Endothelial cell of umbilical vein (primary cell): ENCODE data around the gene FRMD5. TPM values are rescaled to one million over a fixed set of nuclear protein-coding genes. Genes with fewer than 3 reads are reported as not detected.

Source experiments
- BruUV-seq: library from RNA; stranded (reverse); fragments of 400-500 nt; replicated peaks from 2 replicates; lab custom pipeline; 2021; lab: Mats Ljungman, UMichigan
- CTCF ChIA-PET: fragments of 300-600, 350-600 bp; sonication (Branson Sonifier 250); formaldehyde crosslinking; loops from one replicate; lab custom pipeline; 2021; ENCODE audit warnings: antibody characterized with exemption, inconsistent platforms; lab: Charles Lee
- POLR2A ChIA-PET: fragments of 300-600, 350-600 bp; sonication (Branson Sonifier 250); formaldehyde crosslinking; loops from one replicate; lab custom pipeline; 2021; ENCODE audit warnings: antibody characterized with exemption, inconsistent platforms; lab: Charles Lee
- DNase-seq: peaks from one replicate; pipeline ENCODE4 v3.0.0-alpha.2; 2011; ENCODE audit warnings: low read depth, low spot score
- FAIRE-seq: peaks from 2 replicates; lab custom pipeline; 2011; peaks lifted over from hg19 to GRCh38; lab: Jason Lieb, UNC
- H2AFZ ChIP-seq: 2 replicates; pipeline ENCODE4 v1.6.0; 2012; ENCODE audit warnings: low read depth, low read length, control low read depth, inconsistent platforms
- H3K27ac ChIP-seq: 2 replicates; pipeline ENCODE4 v1.5.1; 2011; ENCODE audit warnings: low read depth, mild to moderate bottlenecking, control low read depth, low read length, moderate library complexity; ENCODE audit not compliant: insufficient read depth
- H3K27me3 ChIP-seq, 2 experiments: 2 replicates each; pipeline versions ENCODE4 v1.6.0 to v1.6.1; 2011; ENCODE audit warnings: low read length in 2 of 2, mixed read lengths in 1 of 2; ENCODE audit not compliant: control insufficient read depth in 2 of 2, insufficient read depth in 2 of 2
- H3K36me3 ChIP-seq, 2 experiments: 2 replicates in 1 of 2; 3 replicates in 1 of 2; pipeline ENCODE4 v1.5.1; 2011; ENCODE audit warnings: low read length in 2 of 2, mild to moderate bottlenecking in 1 of 2, moderate library complexity in 1 of 2; ENCODE audit not compliant: control insufficient read depth in 2 of 2, insufficient read depth in 2 of 2; ENCODE audit errors: extremely low read depth in 1 of 2
- H3K4me1 ChIP-seq: 3 replicates; pipeline ENCODE4 v1.5.1; 2011; ENCODE audit warnings: mild to moderate bottlenecking, low read length; ENCODE audit not compliant: control insufficient read depth, insufficient read depth; ENCODE audit errors: extremely low read depth
- H3K4me2 ChIP-seq: 2 replicates; pipeline ENCODE4 v1.6.1; 2011; ENCODE audit warnings: low read length, control low read depth, mixed read lengths; ENCODE audit not compliant: insufficient read depth
- H3K4me3 ChIP-seq, 3 experiments: fragments of 200-600 bp in 1 of 3; sonication (generic), shearing (Covaris generic) in 1 of 3; replicated peaks in 1 of 3; 2 replicates each; pipeline ENCODE4 v1.5.1; 2011 to 2016; ENCODE audit warnings: control low read depth in 3 of 3, low read length in 3 of 3, mild to moderate bottlenecking in 2 of 3, inconsistent platforms in 1 of 3, low read depth in 1 of 3, moderate library complexity in 1 of 3; ENCODE audit not compliant: insufficient read depth in 1 of 3
- H3K79me2 ChIP-seq: 2 replicates; pipeline ENCODE4 v1.6.0; 2012; ENCODE audit warnings: low read length, inconsistent platforms; ENCODE audit not compliant: control insufficient read depth, insufficient read depth
- H3K9ac ChIP-seq: replicated peaks from 2 replicates; pipeline ENCODE3; 2011; ENCODE audit warnings: low read length, control low read depth; ENCODE audit not compliant: insufficient read depth; ENCODE audit errors: extremely low read depth
- H3K9me1 ChIP-seq: replicated peaks from 3 replicates; pipeline ENCODE4 v1.6.0; 2011; ENCODE audit warnings: mild to moderate bottlenecking, low read length; ENCODE audit not compliant: control insufficient read depth, insufficient read depth; ENCODE audit errors: extremely low read depth
- H3K9me3 ChIP-seq: replicated peaks from 2 replicates; pipeline ENCODE4 v1.5.1; 2012; ENCODE audit warnings: low read length, inconsistent platforms; ENCODE audit not compliant: control insufficient read depth, insufficient read depth
- H4K20me1 ChIP-seq: replicated peaks from 2 replicates; pipeline ENCODE3; 2011; ENCODE audit warnings: mild to moderate bottlenecking, low read length; ENCODE audit not compliant: control insufficient read depth, insufficient read depth; ENCODE audit errors: extremely low read depth
- FOS ChIP-seq: IDR thresholded peaks from 2 replicates; pipeline ENCODE4 v1.6.1; 2011; ENCODE audit warnings: mild to moderate bottlenecking, low read length, moderate library complexity, borderline replicate concordance; ENCODE audit not compliant: insufficient read depth
- JUN ChIP-seq: IDR thresholded peaks from 2 replicates; pipeline ENCODE4 v1.6.1; 2011; ENCODE audit warnings: borderline replicate concordance, low read depth; ENCODE audit not compliant: insufficient read length, insufficient read depth
- MYC ChIP-seq: IDR thresholded peaks from one replicate; pipeline ENCODE4 v1.6.1; 2011; ENCODE audit warnings: mild to moderate bottlenecking, low read depth, low read length
- POLR2A ChIP-seq: IDR thresholded peaks from 2 replicates; pipeline ENCODE4 v1.6.1; 2012; ENCODE audit warnings: low read depth, mild to moderate bottlenecking, control low read depth, low read length
- POLR2AphosphoS5 ChIP-seq: IDR thresholded peaks from 2 replicates; pipeline ENCODE4 v1.6.1; 2012; ENCODE audit warnings: low read depth, mild to moderate bottlenecking, control low read depth, low read length, moderate library complexity; ENCODE audit not compliant: insufficient read depth
- dilution Hi-C: fragments of 300-500 bp; cut with MboI; formaldehyde crosslinking; loops from one replicate; pipeline ENCODE4 v1.15.0; 2019; ENCODE audit warnings: low sequenced_read_pairs; ENCODE audit not compliant: extremely low pct_ligation_motif_present
- intact Hi-C: fragments of 100-400 bp; cut with micrococcal nuclease; formaldehyde crosslinking; loops from one replicate; pipeline ENCODE4 v1.10.0; 2022
- polyA plus RNA-seq, 4 experiments: library from polyadenylated mRNA; depleted of rRNA in 3 of 4; stranded (reverse) in 3 of 4; unstranded in 1 of 4; fragments of >200 nt; gene quantifications; 2 replicates each; pipeline versions ENCODE4 v1.2.1 to v1.2.3, GENCODE V29; 2011 to 2012; ENCODE audit warnings: missing spikeins in 1 of 4
- total RNA-seq: library from RNA; stranded (reverse); gene quantifications from 2 replicates; pipeline ENCODE4 v1.2.3, GENCODE V29; 2021
- TF ChIP-seq, protein P1 (sequence below): IDR thresholded peaks from 2 replicates; pipeline ENCODE4 v1.6.1; 2011; ENCODE audit not compliant: insufficient read depth, insufficient read length
- TF ChIP-seq, protein P2 (sequence below), 2 donors: IDR thresholded peaks; 1 replicate in 1 of 2; 2 replicates in 1 of 2; pipeline ENCODE4 v1.5.1; 2011; ENCODE audit warnings: low read length in 2 of 2, mild to moderate bottlenecking in 2 of 2, moderate library complexity in 2 of 2, control low read depth in 1 of 2, inconsistent platforms in 1 of 2, low read depth in 1 of 2; ENCODE audit not compliant: insufficient read depth in 1 of 2; ENCODE audit errors: extremely low read depth in 1 of 2

FRMD5 gene
- total and polyA plus RNA-seq, 2 donors (not counting 3 experiments of a cell fraction or from before 2014, with no cell fraction given) = 16.7 to 20.2 TPM

DNA sequence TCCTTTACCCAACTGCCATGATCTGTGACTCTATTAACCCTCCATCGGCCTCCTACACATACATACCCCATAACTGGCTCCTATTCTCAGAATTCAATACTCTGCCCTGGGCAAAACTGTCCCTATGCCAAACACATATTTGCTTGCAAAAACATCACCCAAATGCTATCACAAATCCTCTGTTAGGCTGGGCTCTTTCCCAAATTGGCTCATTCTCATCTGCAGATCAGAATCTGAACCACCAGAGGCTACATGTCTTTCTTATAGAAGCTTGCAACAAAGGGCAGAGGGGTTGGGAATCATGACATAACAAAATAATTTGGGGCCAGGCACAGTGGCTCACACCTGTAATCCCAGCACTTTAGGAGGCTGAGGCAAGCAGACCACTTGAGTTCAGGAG is 48.1 kb upstream of the FRMD5 start:
- Histone ChIP-seq H3K4me3 (no peak overlapping the region), H3K9me1 (no peaks in the 10 kb centered on the region), H3K4me1 (no peaks in the 10 kb centered on the region), H3K36me3 (no peaks in the 10 kb centered on the region), H3K27me3 (peaks cover 0 to 2% of the 10 kb centered on the region in 2 experiments), H3K9ac (no peak overlapping the region), H3K4me2 (no peak overlapping the region), H3K27ac (no peak overlapping the region), H2AFZ (no peak overlapping the region), H4K20me1 (no peaks in the 10 kb centered on the region), H3K79me2 (no peaks in the 10 kb centered on the region), H3K9me3 (no peaks in the 10 kb centered on the region)
- intact Hi-C loops = no loop called here
- FAIRE-seq (no peak), DNase-seq (no peak)
- BruUV-seq = no TSS peak
- ChIA-PET POLR2A (no interaction called here), CTCF (interaction anchor here (0.5 to 1.4 kb wide), 4 partner anchors 123 to 371 kb away, joined by 3 to 9 read pairs (median 4); no protein-coding TSS in a partner anchor)
- dilution Hi-C loops = no loop called here
- TF ChIP-seq MYC (no peak), POLR2A (no peak), FOS (no peak), POLR2AphosphoS5 (no peak), JUN (no peak)
- TF ChIP-seq, protein P1, sequence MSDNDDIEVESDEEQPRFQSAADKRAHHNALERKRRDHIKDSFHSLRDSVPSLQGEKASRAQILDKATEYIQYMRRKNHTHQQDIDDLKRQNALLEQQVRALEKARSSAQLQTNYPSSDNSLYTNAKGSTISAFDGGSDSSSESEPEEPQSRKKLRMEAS = no peak
- TF ChIP-seq, protein P2, sequence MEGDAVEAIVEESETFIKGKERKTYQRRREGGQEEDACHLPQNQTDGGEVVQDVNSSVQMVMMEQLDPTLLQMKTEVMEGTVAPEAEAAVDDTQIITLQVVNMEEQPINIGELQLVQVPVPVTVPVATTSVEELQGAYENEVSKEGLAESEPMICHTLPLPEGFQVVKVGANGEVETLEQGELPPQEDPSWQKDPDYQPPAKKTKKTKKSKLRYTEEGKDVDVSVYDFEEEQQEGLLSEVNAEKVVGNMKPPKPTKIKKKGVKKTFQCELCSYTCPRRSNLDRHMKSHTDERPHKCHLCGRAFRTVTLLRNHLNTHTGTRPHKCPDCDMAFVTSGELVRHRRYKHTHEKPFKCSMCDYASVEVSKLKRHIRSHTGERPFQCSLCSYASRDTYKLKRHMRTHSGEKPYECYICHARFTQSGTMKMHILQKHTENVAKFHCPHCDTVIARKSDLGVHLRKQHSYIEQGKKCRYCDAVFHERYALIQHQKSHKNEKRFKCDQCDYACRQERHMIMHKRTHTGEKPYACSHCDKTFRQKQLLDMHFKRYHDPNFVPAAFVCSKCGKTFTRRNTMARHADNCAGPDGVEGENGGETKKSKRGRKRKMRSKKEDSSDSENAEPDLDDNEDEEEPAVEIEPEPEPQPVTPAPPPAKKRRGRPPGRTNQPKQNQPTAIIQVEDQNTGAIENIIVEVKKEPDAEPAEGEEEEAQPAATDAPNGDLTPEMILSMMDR (IDR thresholded peaks at IDR 0.05; ENCODE audit: extremely low read depth in 1 of 2, insufficient read depth in 1 of 2, low read depth in 1 of 2, low read length in 2 of 2) = no peak
